Measurements from ENCODE around the gene VPREB3.

- TF ChIP-seq CTCF (conservative IDR thresholded peaks at IDR 0.05) (no peak), EZH2 (IDR thresholded peaks at IDR 0.05; ENCODE audit: low read depth) (no peak)
Measured at GRCh38 chr22:23743303-23743705, 10.9 kb downstream of the VPREB3 start.

Measured in PC-9 (cell line).